KBM-7 (cell line): ENCODE measurements around the gene KRT6B.

Source experiments
- DNase-seq: peaks from one replicate; pipeline ENCODE4 v3.0.0-alpha.2; 2015
- in situ Hi-C: fragments of 300-500 bp; cut with MboI; formaldehyde crosslinking; loops from 2 replicates; pipeline ENCODE4 v1.14.3; 2020; ENCODE audit warnings: low sequenced_read_pairs, low pct_unique_long_range_greater_than_20kb, mixed read lengths

The KRT6B gene

DNA sequence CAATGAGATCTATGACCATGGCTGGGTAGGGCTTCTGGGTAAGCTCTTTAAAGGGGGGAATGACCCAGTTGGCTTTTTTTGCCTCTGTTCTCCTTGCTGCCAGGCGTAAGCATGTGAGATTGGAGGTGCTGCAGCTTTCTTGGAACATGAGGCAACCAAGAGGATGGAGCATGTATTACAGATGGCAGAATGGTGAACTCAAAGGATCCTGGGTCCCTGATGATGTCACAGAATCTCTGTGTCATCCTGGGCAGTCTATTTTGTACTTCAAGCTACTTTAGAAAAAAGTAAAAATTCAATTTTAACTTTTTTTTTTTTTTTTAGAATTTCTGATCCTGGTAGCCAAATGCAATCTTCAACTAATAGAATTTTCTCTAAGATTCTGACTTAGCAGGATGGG, 53.8 kb downstream of the KRT6B start:
- in situ Hi-C loops, result loop anchor here (25.0 kb wide), 1 partner anchor 589 kb away; no protein-coding TSS in a partner anchor
- DNase-seq, result no peak

DNA sequence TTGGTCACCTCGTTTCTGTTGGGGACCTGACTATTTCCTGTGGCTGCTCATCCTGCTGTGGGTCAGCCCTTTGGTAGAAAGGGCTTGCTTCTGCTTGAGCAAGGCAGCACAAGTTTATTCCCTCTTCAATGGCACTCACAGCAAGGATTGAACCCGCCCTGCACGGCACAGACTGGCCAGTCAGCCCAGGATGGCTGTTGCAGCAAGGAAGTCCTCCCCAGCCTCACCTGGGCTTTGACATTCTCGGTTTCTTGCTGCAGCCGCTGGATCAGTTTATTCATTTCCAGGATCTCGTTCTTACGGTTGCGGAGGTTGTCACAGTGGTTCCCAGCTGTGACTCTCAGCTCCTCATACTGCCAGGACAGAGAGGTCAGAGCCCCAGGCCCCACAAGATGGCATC, 55.3 kb downstream of the KRT6B start:
- in situ Hi-C loops, result loop anchor here (25.0 kb wide), 1 partner anchor 591 kb away; no protein-coding TSS in a partner anchor
- DNase-seq, result no peak
